Epithelial cell of esophagus (primary cell): ENCODE measurements around the gene NDUFS2.
"Not testable (repeated sequence)": the region's sequence is repeated elsewhere in the genome, so short reads cannot be mapped to it uniquely, and the experiment has no call there.

Source experiments
- DNase-seq: peaks from one replicate; pipeline ENCODE4 v3.0.0; 2010; ENCODE audit warnings: low read depth
- H3K4me3 ChIP-seq: 2 replicates; pipeline ENCODE4 v1.5.1; 2011; ENCODE audit warnings: mild to moderate bottlenecking, low read length, control low read depth
- TF ChIP-seq, protein P1 (sequence below): IDR thresholded peaks from 2 replicates; pipeline ENCODE4 v1.5.1; 2011; ENCODE audit warnings: low read depth, mild to moderate bottlenecking, low read length, control low read depth, inconsistent platforms; ENCODE audit not compliant: insufficient read depth; ENCODE audit errors: missing control alignments

Gene NDUFS2

DNA sequence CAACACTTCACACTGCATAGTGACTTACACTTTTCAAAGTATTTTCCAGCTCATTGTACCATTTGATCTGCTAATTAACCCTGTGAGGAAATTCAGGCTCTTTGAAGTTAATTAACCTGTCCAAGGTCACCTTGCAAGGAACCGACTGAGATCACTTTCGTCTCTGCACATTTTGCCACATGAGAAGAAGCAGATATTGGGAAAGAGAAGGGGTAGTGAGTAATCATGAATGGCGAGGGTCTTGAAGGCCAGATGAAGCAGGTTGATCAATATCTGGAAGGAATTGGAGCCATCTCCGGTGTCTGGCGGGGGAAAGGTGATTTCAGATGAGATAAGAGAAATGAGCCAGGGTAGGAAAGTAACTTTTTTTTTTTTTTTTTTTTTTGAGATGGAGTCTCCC lies 17.8 kb downstream of the NDUFS2 start:
- no peak for DNase-seq
- TF ChIP-seq, protein P1, sequence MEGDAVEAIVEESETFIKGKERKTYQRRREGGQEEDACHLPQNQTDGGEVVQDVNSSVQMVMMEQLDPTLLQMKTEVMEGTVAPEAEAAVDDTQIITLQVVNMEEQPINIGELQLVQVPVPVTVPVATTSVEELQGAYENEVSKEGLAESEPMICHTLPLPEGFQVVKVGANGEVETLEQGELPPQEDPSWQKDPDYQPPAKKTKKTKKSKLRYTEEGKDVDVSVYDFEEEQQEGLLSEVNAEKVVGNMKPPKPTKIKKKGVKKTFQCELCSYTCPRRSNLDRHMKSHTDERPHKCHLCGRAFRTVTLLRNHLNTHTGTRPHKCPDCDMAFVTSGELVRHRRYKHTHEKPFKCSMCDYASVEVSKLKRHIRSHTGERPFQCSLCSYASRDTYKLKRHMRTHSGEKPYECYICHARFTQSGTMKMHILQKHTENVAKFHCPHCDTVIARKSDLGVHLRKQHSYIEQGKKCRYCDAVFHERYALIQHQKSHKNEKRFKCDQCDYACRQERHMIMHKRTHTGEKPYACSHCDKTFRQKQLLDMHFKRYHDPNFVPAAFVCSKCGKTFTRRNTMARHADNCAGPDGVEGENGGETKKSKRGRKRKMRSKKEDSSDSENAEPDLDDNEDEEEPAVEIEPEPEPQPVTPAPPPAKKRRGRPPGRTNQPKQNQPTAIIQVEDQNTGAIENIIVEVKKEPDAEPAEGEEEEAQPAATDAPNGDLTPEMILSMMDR, result no peak
- H3K4me3 ChIP-seq, result no peak overlapping the region

DNA sequence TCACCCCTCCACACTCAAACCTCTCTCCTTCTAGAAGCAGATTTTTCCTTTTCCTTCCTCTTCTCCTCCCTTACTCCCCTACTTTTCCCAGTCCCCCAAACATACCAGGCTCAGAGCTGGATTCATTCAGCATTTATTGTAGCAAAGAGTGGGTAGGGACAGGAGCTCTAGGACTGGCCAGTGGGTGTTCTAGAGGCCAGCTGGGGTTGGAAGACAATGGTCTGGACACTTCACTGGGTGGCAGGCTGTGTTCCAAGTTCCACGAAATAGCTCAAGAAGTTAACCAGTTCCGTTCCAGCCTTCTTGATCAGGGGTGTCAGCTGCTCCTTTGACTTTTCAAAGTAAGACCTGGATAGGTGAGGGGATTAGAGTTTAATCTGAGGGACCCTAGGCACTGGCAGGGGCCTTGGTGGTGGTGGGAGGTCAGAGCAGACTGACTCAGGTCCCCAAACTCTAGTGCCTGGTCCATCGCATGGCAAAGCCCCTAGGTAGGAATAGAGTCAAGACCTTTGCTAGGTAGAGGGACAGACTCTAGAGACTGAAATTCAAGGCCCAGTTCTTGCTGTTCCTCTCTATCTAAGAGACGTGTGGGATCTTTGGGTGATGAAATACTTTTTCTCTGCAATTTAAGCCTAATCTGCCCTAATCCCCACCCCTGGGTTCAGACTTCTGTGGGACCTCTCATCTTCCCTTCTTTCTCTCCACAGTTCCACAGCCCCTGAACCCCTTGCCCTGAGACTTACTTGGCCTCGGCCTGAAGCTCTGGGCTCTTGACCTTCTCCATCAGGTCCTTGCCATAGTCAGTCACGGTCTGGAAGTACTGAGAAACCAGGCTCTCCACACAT lies 20.2 kb downstream of the NDUFS2 start:
- TF ChIP-seq, protein P1, result no peak
- H3K4me3 ChIP-seq, result no peak overlapping the region
- no peak for DNase-seq

DNA sequence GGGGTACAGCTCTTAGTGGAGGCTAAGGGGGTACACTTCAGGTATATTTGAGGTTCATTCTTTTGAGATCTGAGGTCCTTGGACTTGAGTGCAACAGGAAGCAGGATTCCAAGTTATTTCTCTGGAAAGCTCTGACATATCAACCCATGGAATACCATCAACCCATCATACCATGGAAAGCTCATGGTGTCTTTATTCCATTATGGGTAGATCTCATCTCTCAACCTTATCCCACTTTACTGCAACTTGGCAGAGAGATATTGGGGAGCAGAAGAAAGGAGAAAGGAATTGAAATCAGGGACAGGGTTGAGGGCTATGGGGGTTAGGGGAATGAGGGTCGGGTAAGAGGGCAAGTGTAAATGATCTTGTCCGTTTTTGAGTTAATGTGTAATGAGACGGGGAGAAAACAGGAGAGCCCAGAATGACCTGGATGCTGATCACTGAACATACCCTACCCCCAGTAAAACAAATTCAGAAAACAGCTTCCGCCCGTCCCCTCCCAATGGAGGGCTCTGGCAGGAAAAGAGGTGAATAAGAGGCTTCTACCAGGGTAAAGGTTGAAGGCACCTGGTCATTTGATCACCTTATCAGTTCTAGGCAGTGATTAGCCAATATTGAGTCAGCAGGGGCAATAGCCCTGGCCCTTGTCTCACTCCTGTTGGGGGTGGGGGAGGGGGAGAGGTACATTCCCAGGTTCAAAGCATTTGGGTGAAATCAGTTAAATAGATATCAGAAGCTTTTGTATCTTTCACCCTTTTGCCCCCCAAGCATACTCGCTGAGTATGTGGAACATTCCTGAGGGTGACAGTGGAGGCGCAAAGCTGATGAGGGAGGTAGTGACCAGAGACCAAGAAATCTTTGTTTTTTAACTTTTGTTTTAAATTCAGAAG lies 21.9 kb downstream of the NDUFS2 start:
- H3K4me3 ChIP-seq, result no peak overlapping the region
- TF ChIP-seq, protein P1, result no peak
- DNase-seq, result no peak

DNA sequence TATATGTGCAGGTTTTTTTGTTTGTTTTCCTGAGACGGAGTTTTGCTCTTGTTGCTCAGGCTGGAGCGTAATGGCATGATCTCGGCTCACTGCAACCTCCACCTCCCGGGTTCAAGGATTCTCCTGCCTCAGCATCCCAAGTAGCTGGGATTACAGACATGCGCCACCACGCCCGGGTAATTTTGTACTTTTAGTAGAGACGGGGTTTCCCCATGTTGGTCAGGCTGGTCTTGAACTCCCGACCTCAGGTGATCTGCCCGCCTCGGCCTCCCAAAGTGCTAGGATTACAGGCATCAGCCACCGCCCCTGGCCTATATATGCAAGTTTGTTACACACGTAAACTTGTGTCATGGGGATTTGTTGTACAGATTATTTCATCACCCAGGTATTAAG lies 22.5 kb downstream of the NDUFS2 start:
- not testable (repeated sequence) for H3K4me3 ChIP-seq, DNase-seq

DNA sequence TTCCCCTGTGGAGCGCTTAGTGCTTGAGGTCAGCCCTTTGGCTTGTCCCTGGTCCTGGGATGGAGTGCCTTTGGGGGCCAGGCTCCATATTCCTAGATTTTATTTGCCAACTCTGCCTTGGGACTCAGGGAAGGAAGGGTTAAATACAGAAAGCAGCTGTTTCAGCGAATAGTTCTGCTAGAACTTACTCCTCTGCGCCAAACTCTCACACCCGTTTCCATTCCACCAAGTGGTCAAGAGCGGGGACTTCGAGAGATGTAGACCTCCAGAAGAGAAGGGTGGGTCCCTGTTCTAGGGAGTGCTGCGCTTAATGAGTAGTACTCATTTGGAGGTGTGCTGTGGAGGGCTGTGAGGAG lies 23.0 kb downstream of the NDUFS2 start:
- no peak overlapping the region for H3K4me3 ChIP-seq

DNA sequence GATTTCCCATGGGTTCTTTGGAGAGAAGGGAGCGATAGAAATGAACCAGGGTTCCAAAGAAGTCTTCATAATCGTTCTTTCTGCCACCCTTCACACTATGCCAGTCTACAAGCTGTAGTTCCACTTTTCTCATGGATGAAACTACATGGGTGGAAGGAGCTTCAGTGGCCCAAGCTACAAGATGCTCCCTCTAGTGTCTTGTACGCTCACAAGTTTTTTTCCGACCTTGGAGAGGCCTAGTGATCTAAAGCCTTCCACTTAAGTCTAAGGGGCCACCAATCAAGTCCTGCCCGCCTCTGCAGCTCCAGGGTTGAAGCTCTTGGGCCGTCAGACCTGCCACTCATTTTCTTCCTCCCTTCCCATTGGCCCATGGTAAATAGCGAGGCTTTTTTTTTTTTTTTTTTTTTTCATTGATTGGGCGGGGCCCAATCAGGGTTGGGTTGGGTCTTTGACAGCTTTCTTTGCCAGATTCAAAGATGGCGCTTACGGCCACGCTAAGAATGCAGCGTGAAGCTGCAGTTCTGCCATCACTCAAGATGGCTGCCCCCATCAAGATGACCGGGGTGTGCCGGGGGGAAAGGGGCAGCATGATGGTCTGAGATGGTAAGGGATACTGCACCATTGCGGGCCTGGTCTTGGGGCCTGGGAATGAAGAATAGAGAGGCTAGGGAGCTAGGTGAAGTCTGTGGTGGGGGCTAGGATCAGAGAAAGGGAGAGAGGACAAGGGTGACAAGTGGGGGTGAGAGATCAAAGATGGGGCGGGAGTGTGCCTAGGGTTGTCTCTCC lies 23.6 kb downstream of the NDUFS2 start, which contains the start of gene TOMM40L:
Gene TOMM40L, plus strand, starts transcription at position 527 of the 786 bp plus-strand sequence. CDS start 430 bp downstream, outside the sequence.
- peak; percentile 99 for DNase-seq
- H3K4me3 ChIP-seq, result peak within 1 kb of the TSS; percentile 98
- TF ChIP-seq, protein P1, result peak; percentile 69

More for the DNA sequence above, 23.0 kb downstream of the NDUFS2 start:
- TF ChIP-seq, protein P1, result no peak
- no peak for DNase-seq
